GM21717 (cell line): ENCODE measurements around the gene GALNTL6.
"Not testable (repeated sequence)": the region's sequence is repeated elsewhere in the genome, so short reads cannot be mapped to it uniquely, and the experiment has no call there.

Experiments
- ATAC-seq: cut with Tn5 transposase; IDR thresholded peaks from one replicate; pipeline ENCODE4 v1.9.1; 2021; ENCODE audit warnings: mild to moderate bottlenecking, moderate library complexity; ENCODE audit not compliant: unreplicated experiment

The GALNTL6 gene

DNA sequence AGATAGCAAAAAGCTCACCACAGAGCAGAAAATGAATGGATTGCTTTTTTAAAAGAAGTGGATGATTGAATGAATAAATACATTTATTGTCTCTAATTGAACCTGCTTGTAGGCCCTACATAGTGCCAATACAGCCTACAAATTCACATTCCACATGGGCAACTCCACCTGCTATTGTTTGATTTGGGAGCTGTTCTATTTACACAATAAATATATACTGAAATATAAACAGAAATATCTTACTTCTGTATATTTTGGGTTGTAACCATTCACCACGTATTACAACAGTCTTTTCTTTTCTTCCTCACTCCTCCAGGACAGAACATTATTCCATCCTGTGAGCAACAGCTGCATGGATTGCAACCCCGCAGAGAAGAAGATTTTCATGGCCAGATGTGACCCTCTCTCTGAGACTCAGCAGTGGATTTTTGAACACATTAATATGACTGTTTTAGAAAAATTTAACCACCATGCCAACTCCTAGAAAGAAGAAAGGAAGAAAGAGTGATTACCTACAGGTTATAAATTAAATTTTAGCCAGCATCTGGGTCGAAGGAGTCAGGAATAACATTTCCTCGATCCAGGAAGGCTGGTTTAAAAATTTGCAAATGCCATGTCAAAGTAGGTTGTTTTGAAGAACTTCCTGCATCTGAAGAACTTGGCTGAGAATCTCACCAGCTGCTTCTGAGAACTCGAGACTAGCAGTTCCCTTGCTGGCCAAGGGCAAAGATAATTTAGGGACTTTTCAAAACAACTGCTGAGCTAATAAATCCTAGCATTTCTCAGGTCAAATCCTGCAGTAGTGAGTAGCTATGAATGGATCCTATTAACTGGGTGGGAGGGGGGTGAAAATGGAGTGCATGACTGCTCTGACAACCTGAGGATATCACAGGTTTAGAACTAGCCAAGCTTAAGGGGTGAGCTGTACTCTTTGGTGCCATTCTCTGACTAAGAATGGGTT, 1226.7 kb downstream of the GALNTL6 start:
- ATAC-seq = no peak

GRCh38 chr4:173041482-173041881, 1228.3 kb downstream of the GALNTL6 start:
- ATAC-seq = no peak

DNA sequence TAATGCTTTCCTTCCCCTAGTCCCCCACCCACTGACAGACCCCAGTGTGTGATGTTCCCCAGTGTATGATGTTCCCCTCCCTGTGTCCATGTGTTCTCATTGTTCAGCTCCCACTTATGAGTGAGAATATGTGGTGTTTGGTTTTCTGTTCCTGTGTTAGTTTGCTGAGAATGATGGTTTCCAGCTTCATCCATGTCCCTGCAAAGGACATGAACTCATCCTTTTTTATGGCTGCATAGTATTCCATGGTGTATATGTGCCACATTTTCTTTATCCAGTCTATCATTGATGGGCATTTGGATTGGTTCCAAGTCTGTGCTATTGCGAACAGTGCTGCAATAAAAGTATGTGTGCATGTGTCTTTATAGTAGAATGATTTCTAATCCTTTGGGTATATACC, 1228.9 kb downstream of the GALNTL6 start:
- not testable (repeated sequence) for ATAC-seq

DNA sequence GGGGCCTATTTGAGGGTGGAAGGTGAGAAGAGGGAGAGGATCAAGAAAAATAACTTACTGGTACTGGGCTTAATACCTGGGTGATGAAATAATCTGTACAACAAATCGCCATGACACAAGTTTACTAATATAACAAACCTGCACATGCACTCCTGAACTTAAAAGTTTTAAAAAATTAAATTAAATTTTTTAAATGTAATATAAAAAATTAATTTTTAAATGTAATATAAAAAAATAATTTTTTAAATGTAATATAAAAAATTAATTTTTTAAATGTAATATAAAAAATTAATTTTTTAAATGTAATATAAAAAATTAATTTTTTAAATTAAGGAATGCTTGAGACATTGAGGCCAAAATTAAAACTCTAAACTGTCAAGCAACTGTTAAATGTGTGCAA, 1231.1 kb downstream of the GALNTL6 start:
- no peak for ATAC-seq

GRCh38 chr4:173045571-173045970, 1232.4 kb downstream of the GALNTL6 start:
- ATAC-seq = no peak

GRCh38 chr4:173046144-173046543, 1232.9 kb downstream of the GALNTL6 start:
- ATAC-seq = no peak

DNA sequence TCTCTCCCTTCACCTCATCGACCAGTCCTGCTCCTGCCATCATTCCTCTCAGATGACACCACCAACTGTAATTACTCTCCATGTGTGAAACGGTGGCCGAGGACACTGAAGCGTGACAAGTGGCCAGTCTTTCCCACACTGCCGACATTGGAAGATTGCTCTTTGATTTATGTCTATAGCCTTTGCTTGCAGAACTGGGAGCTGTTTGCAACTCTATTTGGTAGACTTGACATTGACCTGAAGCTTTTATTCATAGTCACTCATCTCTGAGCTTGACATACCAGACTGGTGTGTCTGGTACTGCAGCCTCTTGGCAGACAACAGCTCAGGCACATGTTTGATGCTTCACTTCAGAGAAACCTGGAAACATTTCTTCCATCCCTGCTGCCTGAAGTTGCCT, 1233.6 kb downstream of the GALNTL6 start:
- no peak for ATAC-seq

DNA sequence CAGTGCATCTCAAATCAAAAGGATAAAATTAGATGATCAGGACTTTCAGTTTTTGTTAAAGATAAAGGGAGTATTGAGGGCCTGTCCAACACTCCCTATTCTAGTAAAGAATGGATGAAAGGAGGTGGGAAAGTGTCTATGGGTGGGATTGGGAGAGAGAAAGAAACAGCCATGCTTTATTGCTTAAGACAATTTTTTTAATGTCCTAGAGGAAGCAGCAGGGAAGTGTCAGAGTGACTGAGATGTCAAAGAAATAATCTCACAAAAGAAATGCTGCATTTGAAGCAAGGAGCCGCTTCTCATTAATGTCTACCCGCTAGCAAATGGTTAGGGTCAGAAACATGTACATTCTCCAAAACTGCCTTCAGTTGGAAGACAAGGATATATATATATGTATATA, 1238.0 kb downstream of the GALNTL6 start:
- ATAC-seq = no peak

DNA sequence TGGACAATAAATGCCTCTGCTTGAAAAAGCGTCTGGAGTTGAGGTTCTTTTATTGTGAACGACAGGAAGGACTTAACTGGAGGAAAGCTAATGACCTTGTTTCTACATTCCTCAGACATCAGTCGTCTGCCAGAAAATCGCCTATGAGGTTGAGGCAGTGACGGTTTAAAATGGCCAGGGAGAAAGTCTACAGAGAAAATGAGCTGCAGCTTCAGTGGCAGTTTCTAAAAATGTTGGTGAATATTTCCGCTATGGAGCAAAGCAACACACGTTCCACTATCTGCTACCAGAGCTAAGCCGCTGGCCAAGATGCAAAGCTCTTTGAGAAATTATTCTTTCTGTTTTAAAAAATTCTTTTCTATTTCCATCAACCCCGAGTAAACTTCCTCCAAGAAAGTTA, 1238.5 kb downstream of the GALNTL6 start:
- ATAC-seq = no peak

DNA sequence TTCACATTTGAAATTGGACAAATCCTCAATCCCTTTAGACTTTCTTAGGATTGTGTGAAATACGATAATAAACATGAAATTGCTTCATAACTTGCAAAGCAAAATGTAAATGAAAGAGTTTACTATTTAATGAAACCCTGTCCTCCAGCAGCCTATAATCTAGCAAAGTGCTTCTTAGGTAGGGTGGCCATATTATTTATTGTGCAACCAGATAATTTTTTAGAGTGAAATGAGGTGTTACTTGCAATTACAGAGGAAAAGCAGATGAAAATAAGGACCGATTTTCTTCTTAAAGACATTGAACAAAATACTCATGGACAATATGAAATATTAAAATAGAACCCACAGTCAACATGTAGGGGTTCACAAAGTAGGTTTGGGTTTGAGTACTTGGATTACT, 1239.2 kb downstream of the GALNTL6 start:
- ATAC-seq = no peak

GRCh38 chr4:173056271-173056670, 1243.1 kb downstream of the GALNTL6 start:
- ATAC-seq = no peak

GRCh38 chr4:173056710-173057109, 1243.5 kb downstream of the GALNTL6 start:
- no peak for ATAC-seq

DNA sequence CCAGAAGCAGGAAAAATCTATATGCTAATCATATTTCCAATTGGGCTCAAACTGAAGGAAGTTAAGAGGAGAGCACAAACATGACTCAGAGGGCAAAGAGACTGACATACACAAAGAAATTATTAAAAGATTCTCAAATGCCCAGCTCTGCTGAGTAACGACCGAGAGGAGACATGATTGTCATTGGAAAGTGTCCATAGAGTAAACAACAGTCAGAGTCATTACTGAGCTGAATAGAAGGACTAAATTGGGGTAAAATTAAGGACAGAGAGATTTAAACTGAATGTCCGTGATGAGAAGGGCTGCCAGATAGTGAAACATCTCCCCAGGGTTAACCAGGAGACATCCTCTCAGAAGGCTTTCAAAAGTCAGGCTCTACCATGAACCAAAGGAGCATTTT, 1244.2 kb downstream of the GALNTL6 start:
- no peak for ATAC-seq

DNA sequence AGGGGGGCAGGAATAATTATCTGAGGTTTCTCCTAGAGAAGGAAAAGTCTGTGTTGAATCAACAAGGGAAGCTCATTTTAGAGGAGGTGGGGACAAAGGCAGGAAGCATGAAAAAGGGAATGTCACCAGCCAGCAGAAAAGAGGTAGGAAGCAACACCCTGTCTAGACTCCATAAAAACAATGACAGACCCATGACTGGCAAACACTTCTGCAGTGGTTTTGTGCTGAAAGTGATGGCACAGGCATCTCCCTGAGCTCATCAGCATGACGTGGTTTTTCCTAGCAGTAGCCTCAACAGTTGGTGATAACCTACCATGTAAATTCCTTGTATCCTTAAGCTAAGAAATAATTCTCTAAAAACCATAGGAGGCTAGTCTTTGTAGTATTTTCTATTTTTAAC, 1244.7 kb downstream of the GALNTL6 start:
- no peak for ATAC-seq

GRCh38 chr4:173061160-173061559, 1248.0 kb downstream of the GALNTL6 start:
- ATAC-seq = no peak

GRCh38 chr4:173073939-173074500, 1260.8 kb downstream of the GALNTL6 start:
- no peak for ATAC-seq

DNA sequence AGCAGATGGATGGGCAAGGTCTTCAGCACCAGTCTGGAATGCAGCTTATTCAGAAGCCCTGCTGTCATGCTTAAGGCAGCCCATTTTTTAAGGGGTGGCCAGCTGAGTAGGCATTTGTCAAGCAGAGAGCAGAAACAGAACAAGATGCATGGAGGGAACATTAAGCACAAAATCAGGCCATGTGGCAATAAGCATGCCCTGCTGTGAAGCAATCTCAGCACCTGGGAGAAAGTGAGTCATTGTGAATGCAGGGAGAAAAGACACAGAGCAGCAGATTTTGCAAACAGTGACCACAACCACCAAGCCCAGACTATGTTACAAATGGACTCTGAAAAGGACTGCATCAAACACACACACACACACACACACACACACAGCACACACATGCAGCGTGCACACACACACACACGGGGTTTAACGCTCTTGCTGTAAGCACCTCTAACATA, 1261.3 kb downstream of the GALNTL6 start:
- ATAC-seq = no peak

DNA sequence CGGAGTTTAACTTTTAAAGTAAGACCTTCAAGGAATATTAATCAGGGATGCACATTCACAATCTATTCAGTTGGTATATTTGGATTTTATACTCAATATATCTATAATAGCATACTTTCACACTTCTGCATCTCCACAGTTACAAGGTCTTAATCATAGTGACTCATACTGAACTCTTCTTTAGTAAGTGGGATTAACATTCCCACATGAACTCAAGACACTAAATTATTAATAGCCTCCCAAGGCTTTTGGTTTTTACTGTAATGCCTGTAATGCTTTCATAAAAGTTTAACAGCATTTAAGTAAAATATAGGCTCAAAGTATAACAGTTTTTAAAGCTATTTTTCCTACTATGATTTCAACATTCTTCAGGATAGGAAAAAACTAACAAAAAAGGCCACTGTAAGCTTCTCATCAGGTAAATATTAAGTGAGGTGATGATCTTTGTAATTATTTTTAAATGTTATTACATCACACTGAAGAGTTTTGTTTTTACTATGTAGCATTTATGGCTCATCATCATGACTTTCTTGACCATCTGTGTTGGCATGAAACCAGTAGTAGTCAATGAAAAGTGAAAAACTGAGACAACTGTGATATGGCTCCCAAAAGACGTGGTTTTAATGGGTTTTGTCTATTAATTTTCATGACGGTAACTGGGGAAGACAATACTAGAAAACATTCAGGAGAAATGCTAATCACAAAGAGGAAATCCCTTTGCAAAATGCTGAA, 1263.9 kb downstream of the GALNTL6 start:
- ATAC-seq = peak; percentile 73

DNA sequence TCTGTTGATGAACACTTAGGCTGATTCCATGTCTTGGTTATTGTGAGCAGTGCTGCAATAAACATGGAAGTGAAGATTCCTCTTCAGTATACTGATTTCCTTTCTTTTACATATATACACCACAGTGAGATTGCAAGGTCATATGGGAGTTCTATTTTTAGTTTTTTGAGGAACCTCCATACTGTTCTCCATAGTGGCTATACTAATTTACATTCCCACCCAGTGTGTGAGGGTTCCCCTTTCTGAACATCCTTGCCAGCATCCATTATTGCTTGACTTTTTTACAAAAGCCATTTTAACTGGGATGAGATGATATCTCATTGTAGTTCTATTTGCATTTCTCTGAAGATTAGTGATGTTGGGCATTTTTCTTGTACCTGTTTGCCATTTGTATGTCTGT, 1274.9 kb downstream of the GALNTL6 start:
- ATAC-seq = no peak
